Measurements from ENCODE around the gene RELT. TPM values are rescaled to one million over a fixed set of nuclear protein-coding genes. Genes with fewer than 3 reads are reported as not detected.

The RELT gene
- total and polyA plus RNA-seq, 9 of the 15 experiments (the other 6 are each of a cell fraction or from before 2014, with no cell fraction given) = 1.1 to 20.2 (median 7.4) TPM

GRCh38 chr11:73404048-73404447 lies 27.8 kb downstream of the RELT start (continued):
- TF ChIP-seq HBP1 (CRISPR knock-in tag; IDR thresholded peaks at IDR 0.05) (no peak), EP300 (IDR thresholded peaks at IDR 0.05; ENCODE audit: low read length) (no peak), ZNF436 (CRISPR knock-in tag; IDR thresholded peaks at IDR 0.05) (no peak), ZNF778 (CRISPR knock-in tag; IDR thresholded peaks at IDR 0.05) (no peak), HNRNPLL (IDR thresholded peaks at IDR 0.05; ENCODE audit: low read depth, low read length, poor library complexity, severe bottlenecking) (no peak), STAG1 (CRISPR knock-in tag; IDR thresholded peaks at IDR 0.05; ENCODE audit: borderline replicate concordance) (peak; percentile 56; the same call in 1 of the 2 replicates), RAD51 (IDR thresholded peaks at IDR 0.05; ENCODE audit: borderline replicate concordance, low read depth) (no peak), ELF4 (CRISPR knock-in tag; IDR thresholded peaks at IDR 0.05) (no peak), NFE2 (IDR thresholded peaks at IDR 0.05; ENCODE audit: low read depth) (peak; percentile 26; the same call in 1 of the 2 replicates), ZNF263 (CRISPR knock-in tag; IDR thresholded peaks at IDR 0.05; ENCODE audit: borderline replicate concordance) (no peak), ZEB2 (IDR thresholded peaks at IDR 0.05) (no peak), ZNF133 (CRISPR knock-in tag; IDR thresholded peaks at IDR 0.05) (no peak)
- TF ChIP-seq, protein P1, sequence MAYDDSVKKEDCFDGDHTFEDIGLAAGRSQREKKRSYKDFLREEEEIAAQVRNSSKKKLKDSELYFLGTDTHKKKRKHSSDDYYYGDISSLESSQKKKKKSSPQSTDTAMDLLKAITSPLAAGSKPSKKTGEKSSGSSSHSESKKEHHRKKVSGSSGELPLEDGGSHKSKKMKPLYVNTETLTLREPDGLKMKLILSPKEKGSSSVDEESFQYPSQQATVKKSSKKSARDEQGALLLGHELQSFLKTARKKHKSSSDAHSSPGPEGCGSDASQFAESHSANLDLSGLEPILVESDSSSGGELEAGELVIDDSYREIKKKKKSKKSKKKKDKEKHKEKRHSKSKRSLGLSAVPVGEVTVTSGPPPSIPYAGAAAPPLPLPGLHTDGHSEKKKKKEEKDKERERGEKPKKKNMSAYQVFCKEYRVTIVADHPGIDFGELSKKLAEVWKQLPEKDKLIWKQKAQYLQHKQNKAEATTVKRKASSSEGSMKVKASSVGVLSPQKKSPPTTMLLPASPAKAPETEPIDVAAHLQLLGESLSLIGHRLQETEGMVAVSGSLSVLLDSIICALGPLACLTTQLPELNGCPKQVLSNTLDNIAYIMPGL (CRISPR knock-in tag; IDR thresholded peaks at IDR 0.05) = no peak
- TF ChIP-seq, protein P2, sequence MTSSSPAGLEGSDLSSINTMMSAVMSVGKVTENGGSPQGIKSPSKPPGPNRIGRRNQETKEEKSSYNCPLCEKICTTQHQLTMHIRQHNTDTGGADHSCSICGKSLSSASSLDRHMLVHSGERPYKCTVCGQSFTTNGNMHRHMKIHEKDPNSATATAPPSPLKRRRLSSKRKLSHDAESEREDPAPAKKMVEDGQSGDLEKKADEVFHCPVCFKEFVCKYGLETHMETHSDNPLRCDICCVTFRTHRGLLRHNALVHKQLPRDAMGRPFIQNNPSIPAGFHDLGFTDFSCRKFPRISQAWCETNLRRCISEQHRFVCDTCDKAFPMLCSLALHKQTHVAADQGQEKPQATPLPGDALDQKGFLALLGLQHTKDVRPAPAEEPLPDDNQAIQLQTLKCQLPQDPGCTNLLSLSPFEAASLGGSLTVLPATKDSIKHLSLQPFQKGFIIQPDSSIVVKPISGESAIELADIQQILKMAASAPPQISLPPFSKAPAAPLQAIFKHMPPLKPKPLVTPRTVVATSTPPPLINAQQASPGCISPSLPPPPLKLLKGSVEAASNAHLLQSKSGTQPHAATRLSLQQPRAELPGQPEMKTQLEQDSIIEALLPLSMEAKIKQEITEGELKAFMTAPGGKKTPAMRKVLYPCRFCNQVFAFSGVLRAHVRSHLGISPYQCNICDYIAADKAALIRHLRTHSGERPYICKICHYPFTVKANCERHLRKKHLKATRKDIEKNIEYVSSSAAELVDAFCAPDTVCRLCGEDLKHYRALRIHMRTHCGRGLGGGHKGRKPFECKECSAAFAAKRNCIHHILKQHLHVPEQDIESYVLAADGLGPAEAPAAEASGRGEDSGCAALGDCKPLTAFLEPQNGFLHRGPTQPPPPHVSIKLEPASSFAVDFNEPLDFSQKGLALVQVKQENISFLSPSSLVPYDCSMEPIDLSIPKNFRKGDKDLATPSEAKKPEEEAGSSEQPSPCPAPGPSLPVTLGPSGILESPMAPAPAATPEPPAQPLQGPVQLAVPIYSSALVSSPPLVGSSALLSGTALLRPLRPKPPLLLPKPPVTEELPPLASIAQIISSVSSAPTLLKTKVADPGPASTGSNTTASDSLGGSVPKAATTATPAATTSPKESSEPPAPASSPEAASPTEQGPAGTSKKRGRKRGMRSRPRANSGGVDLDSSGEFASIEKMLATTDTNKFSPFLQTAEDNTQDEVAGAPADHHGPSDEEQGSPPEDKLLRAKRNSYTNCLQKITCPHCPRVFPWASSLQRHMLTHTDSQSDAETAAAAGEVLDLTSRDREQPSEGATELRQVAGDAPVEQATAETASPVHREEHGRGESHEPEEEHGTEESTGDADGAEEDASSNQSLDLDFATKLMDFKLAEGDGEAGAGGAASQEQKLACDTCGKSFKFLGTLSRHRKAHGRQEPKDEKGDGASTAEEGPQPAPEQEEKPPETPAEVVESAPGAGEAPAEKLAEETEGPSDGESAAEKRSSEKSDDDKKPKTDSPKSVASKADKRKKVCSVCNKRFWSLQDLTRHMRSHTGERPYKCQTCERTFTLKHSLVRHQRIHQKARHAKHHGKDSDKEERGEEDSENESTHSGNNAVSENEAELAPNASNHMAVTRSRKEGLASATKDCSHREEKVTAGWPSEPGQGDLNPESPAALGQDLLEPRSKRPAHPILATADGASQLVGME (CRISPR knock-in tag; IDR thresholded peaks at IDR 0.05) = no peak
- TF ChIP-seq, protein P3, sequence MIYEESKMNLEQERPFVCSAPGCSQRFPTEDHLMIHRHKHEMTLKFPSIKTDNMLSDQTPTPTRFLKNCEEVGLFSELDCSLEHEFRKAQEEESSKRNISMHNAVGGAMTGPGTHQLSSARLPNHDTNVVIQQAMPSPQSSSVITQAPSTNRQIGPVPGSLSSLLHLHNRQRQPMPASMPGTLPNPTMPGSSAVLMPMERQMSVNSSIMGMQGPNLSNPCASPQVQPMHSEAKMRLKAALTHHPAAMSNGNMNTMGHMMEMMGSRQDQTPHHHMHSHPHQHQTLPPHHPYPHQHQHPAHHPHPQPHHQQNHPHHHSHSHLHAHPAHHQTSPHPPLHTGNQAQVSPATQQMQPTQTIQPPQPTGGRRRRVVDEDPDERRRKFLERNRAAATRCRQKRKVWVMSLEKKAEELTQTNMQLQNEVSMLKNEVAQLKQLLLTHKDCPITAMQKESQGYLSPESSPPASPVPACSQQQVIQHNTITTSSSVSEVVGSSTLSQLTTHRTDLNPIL (CRISPR knock-in tag; IDR thresholded peaks at IDR 0.05) = no peak
- TF ChIP-seq, protein P4, sequence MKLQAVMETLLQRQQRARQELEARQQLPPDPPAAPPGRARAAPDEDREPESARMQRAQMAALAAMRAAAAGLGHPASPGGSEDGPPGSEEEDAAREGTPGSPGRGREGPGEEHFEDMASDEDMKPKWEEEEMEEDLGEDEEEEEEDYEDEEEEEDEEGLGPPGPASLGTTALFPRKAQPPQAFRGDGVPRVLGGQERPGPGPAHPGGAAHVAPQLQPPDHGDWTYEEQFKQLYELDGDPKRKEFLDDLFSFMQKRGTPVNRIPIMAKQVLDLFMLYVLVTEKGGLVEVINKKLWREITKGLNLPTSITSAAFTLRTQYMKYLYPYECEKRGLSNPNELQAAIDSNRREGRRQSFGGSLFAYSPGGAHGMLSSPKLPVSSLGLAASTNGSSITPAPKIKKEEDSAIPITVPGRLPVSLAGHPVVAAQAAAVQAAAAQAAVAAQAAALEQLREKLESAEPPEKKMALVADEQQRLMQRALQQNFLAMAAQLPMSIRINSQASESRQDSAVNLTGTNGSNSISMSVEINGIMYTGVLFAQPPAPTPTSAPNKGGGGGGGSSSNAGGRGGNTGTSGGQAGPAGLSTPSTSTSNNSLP (IDR thresholded peaks at IDR 0.05; ENCODE audit: borderline replicate concordance, low read depth, low read length) = no peak
- TF ChIP-seq, protein P5, sequence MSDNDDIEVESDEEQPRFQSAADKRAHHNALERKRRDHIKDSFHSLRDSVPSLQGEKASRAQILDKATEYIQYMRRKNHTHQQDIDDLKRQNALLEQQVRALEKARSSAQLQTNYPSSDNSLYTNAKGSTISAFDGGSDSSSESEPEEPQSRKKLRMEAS (CRISPR knock-in tag; IDR thresholded peaks at IDR 0.05) = peak; percentile 61

Data from K562 (cell line).